Activated T-cell treated with anti-CD3 and anti-CD28 coated beads, Interleukin-2, amount 50 U/mL, for 24 hours (primary cell): ENCODE measurements around the gene PTPRB.

Experiments used
- DNase-seq: peaks from one replicate; pipeline ENCODE4 v3.0.0-alpha.2; 2020
- H3K27ac Mint-ChIP-seq: 2 replicates; pipeline ENCODE4 v1.8.0; 2020; ENCODE audit warnings: mild to moderate bottlenecking, mixed read lengths
- H3K27me3 Mint-ChIP-seq: 2 replicates; pipeline ENCODE4 v1.8.0; 2020; ENCODE audit warnings: mixed read lengths
- H3K36me3 Mint-ChIP-seq: 2 replicates; pipeline ENCODE4 v1.8.0; 2020; ENCODE audit warnings: low read depth, mixed read lengths
- H3K4me1 Mint-ChIP-seq: 2 replicates; pipeline ENCODE4 v1.8.0; 2020; ENCODE audit warnings: low read depth, mixed read lengths
- H3K4me3 Mint-ChIP-seq: 2 replicates; pipeline ENCODE4 v1.8.0; 2020; ENCODE audit warnings: mild to moderate bottlenecking, moderate library complexity, mixed read lengths
- H3K9me3 Mint-ChIP-seq: 2 replicates; pipeline ENCODE4 v1.8.0; 2020; ENCODE audit warnings: mixed read lengths

The PTPRB gene

GRCh38 chr12:70556179-70556869, 80.9 kb downstream of the PTPRB start:
- Mint-ChIP-seq H3K36me3 (no peaks in the 10 kb centered on the region), H3K4me1 (no peaks in the 10 kb centered on the region), H3K9me3 (no peaks in the 10 kb centered on the region), H3K27ac (no peak overlapping the region), H3K27me3 (peaks cover 8% of the 10 kb centered on the region), H3K4me3 (no peak overlapping the region)
- DNase-seq: no peak

DNA sequence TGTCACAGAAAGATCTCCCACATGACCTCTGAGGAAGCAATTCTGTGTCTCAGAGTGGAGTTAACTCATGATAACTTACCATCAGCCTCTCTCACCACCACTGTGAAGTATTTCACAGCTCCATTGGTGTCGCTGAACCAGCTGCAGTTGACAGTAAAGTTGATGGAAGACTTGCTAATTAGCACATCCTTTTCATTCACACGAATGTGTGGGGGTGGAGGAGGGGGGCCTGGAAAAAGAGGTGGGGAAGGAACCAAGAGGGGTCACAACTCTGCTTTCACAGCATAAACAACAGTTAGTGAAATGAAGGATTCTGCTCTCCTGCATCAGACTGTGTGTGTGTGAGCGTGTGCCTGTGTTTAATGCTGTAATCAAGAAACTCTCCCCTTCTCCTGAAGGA, 82.1 kb downstream of the PTPRB start:
- Mint-ChIP-seq H3K36me3 (no peaks in the 10 kb centered on the region), H3K27me3 (peaks cover 9% of the 10 kb centered on the region), H3K9me3 (no peaks in the 10 kb centered on the region), H3K4me1 (no peaks in the 10 kb centered on the region), H3K27ac (no peak overlapping the region), H3K4me3 (no peak overlapping the region)
- DNase-seq: no peak

DNA sequence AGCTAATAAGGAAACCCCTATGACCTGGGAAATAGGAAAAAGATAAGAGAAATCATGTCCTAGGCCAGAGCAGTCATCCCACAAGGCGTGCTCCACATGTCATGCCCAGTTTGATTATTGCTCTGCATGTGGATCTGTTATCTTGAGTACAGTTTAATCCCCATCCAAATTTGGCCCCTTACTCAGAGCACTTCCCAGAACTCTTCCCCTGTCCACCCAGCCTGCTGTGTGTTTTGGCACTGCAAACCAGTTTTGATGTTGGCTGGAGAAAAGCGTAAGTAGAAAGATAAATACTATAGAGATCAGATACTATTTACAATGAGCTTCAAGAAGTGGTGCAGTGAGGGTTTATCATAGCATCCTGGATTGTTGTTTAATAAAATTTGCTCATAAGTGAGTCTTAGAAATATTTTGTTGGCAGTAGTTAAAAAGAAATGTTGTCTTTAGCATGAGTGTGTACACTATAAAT, 83.8 kb downstream of the PTPRB start:
- Mint-ChIP-seq H3K9me3 (no peaks in the 10 kb centered on the region), H3K27me3 (peaks cover 7% of the 10 kb centered on the region), H3K27ac (no peak overlapping the region), H3K4me1 (no peaks in the 10 kb centered on the region), H3K36me3 (no peaks in the 10 kb centered on the region), H3K4me3 (no peak overlapping the region)
- no peak for DNase-seq

DNA sequence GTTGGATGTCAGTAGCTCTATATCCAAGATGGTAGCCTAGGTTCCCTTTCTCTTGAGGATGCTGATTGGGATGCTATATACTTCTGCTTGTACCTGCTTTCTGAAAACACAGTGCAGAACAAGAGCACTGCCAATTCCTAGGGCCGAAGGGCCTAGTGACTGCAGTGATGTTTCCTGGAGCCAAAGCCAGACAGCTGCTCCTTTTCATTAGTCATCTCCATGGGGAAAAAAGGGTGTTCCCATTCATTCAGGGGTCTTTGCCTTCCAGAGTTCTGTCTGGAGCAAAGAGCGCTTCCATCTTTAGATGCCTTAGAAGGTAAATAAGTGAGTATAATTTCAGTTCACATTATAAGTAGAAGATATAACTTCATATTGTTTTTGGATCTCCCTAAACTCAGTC, 85.5 kb downstream of the PTPRB start:
- Mint-ChIP-seq H3K27me3 (peaks cover 9% of the 10 kb centered on the region), H3K27ac (no peak overlapping the region)

GRCh38 chr12:70550180-70550577, 87.0 kb downstream of the PTPRB start:
- Mint-ChIP-seq H3K36me3 (no peaks in the 10 kb centered on the region), H3K9me3 (no peaks in the 10 kb centered on the region), H3K4me3 (no peak overlapping the region), H3K27me3 (peaks cover 13% of the 10 kb centered on the region), H3K4me1 (no peaks in the 10 kb centered on the region), H3K27ac (no peak overlapping the region)
- no peak for DNase-seq

More for the DNA sequence above, 85.5 kb downstream of the PTPRB start:
- Mint-ChIP-seq H3K9me3 (no peaks in the 10 kb centered on the region), H3K4me1 (no peaks in the 10 kb centered on the region), H3K4me3 (no peak overlapping the region), H3K36me3 (no peaks in the 10 kb centered on the region)
- no peak for DNase-seq

DNA sequence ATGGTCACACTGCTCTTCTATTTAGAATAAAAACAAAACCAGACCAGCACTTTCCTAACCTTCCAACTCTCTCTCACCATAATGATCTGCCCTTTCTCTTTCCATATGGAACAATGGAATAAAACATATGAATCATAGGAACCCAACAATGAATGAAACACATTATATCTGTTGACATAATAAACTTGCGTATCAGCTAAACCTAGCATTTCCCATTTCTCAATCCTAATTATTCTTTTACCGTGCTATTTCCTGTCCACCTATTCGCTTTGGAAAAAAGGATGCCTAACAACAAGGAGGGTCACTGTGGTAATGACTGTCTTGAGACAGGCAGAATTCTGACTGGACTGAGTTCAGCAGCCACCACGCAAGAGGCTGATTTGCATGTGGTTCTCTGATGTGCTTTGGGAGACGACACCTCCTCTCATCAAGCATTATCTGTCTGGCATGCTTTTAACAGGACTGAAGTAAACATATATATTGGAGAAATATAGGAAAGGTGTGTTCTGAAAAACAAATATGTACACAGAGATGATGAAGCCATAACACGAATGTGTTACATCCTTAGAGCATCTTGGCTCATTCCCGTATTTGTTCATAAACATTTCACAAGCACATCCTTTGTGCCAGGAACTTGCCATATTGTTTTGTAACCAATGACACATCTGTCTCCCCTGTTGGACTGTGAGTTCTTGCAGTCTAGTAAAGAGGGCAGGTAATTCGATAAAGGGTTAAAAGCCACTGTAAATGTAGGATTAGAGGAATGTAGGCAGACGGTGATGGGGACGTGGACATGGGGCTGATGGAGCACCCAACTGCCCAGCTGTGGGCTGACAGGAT, 87.7 kb downstream of the PTPRB start:
- Mint-ChIP-seq H3K4me1 (no peaks in the 10 kb centered on the region), H3K9me3 (no peaks in the 10 kb centered on the region), H3K36me3 (no peaks in the 10 kb centered on the region), H3K27me3 (peaks cover 16% of the 10 kb centered on the region), H3K4me3 (no peak overlapping the region), H3K27ac (no peak overlapping the region)
- DNase-seq: no peak

- Mint-ChIP-seq H3K4me1 (no peaks in the 10 kb centered on the region), H3K9me3 (no peaks in the 10 kb centered on the region), H3K27me3 (peaks cover 10% of the 10 kb centered on the region), H3K27ac (no peak overlapping the region), H3K36me3 (no peaks in the 10 kb centered on the region), H3K4me3 (no peak overlapping the region)
- no peak for DNase-seq
Observed at GRCh38 chr12:70543444-70543843, 93.8 kb downstream of the PTPRB start.

DNA sequence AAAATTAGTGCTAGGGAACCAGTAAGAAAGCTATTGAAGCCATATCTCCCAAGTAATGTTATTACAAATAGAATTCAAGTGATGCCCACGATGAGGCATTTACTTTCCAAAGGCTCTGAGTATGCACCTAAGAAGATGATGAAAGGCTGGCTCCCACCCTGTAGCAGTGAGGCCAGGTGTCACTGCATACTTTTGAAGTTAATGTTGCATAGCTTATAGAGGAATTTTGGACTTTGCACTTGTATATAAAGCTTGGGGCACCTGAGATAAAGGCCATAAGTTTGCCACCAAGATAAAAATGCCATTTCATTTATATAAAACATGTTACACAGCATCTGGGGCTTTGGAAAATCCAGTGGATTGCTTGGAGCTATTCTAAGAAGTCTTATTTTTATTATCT, 96.2 kb downstream of the PTPRB start:
- Mint-ChIP-seq H3K27ac (no peak overlapping the region), H3K9me3 (no peaks in the 10 kb centered on the region), H3K27me3 (peaks cover 8% of the 10 kb centered on the region), H3K4me1 (no peaks in the 10 kb centered on the region), H3K4me3 (no peak overlapping the region), H3K36me3 (no peaks in the 10 kb centered on the region)
- no peak for DNase-seq

DNA sequence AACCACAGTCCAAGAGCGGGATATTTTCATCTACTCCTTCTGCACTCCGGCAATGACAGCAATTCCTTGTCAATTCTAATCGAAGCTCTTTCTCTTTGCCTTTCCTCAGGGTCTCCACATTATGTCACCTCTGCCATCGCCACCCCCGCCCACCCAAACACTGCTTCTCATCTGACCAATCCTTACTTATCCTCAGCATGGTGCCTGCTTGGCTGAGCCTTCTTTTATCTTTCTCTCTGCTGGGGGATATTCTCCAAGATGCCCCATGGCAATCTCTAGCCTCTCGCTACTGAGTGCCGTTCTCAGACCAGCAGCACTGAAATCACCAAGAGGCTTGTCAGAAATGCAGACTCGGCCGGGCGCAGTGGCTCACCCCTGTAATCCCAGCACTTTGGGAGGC, 100.6 kb downstream of the PTPRB start:
- Mint-ChIP-seq H3K36me3 (no peaks in the 10 kb centered on the region), H3K9me3 (peaks cover 2% of the 10 kb centered on the region), H3K4me1 (no peaks in the 10 kb centered on the region), H3K4me3 (no peak overlapping the region), H3K27me3 (peaks cover 4% of the 10 kb centered on the region), H3K27ac (no peak overlapping the region)
- DNase-seq: no peak

GRCh38 chr12:70535896-70536374, 101.3 kb downstream of the PTPRB start:
- no peak for DNase-seq
- no peaks in the 10 kb centered on the region for H3K36me3 Mint-ChIP-seq
- H3K4me3 Mint-ChIP-seq: no peak overlapping the region
- H3K27ac Mint-ChIP-seq: no peak overlapping the region
- H3K27me3 Mint-ChIP-seq: peaks cover 4% of the 10 kb centered on the region
- H3K9me3 Mint-ChIP-seq: peaks cover 2% of the 10 kb centered on the region
- no peaks in the 10 kb centered on the region for H3K4me1 Mint-ChIP-seq

GRCh38 chr12:70534466-70534865, 102.8 kb downstream of the PTPRB start:
- H3K4me3 Mint-ChIP-seq: no peak overlapping the region
- no peaks in the 10 kb centered on the region for H3K4me1 Mint-ChIP-seq
- no peak for DNase-seq
- H3K9me3 Mint-ChIP-seq: peaks cover 2% of the 10 kb centered on the region
- H3K27ac Mint-ChIP-seq: no peak overlapping the region
- peaks cover 4% of the 10 kb centered on the region for H3K27me3 Mint-ChIP-seq
- no peaks in the 10 kb centered on the region for H3K36me3 Mint-ChIP-seq

DNA sequence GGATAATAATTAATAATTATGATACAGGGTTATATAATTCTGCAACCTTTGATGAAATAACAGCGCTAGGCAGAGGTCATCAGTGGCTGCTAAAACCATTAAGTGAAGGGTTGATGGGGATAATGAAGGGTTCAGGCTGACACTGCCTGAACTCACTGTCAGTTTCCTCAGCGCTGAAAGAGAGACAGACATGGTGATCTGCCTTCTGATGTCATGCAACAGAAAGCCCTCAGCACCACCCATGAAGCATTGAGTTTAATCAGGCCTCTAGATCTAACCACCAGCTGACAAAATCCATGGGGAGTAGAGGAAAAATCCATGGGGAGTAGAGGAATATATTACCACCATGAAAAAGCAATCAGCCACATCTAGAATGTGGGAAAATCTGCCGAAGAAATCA, 107.6 kb downstream of the PTPRB start:
- no peak for DNase-seq
- H3K36me3 Mint-ChIP-seq: no peaks in the 10 kb centered on the region
- peaks cover 2% of the 10 kb centered on the region for H3K9me3 Mint-ChIP-seq
- no peak overlapping the region for H3K4me3 Mint-ChIP-seq
- no peaks in the 10 kb centered on the region for H3K4me1 Mint-ChIP-seq
- peaks cover 4% of the 10 kb centered on the region for H3K27me3 Mint-ChIP-seq
- H3K27ac Mint-ChIP-seq: no peak overlapping the region

DNA sequence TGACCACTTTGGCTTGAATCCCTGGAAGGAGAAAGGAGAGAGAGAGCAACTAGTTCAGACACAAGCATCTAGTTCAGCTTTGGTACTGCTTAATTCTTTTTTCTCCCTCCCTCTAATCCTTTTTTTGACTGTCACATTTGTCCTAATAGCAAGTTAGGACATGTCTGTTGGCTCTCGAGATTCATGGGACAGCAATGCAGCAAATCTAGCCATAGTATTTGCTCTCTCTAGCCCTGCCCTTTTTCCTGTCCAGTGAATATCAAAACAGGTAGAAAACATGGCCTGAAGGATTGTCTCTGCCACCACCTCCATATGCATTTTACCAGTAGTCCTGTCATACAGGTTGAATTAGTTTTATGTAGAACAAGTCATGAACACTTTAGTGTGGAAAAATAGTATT, 116.4 kb downstream of the PTPRB start:
- H3K27ac Mint-ChIP-seq: no peak overlapping the region
- no peaks in the 10 kb centered on the region for H3K36me3 Mint-ChIP-seq
- no peak overlapping the region for H3K4me3 Mint-ChIP-seq
- no peaks in the 10 kb centered on the region for H3K9me3 Mint-ChIP-seq
- DNase-seq: no peak
- peaks cover 8% of the 10 kb centered on the region for H3K27me3 Mint-ChIP-seq
- no peaks in the 10 kb centered on the region for H3K4me1 Mint-ChIP-seq

DNA sequence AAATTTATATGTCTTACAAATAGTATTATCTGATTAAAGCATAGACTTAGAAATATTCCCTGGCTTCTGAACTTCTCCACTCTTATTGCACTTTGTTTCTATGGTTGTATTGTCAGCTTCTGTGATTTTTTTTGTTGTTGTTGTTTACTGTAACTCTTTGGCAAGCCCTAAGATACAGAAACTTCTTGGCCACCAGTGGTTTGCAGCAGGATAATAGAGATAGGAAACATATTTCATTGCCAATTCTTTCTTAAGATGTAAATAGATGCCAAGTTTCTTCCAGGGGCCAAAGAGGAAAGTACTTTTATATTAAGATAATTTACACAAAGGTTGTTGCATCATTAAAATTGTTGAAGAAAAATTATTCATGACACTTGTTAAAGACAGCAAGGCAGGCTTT, 123.8 kb downstream of the PTPRB start:
- H3K27ac Mint-ChIP-seq: no peak overlapping the region
- H3K9me3 Mint-ChIP-seq: no peaks in the 10 kb centered on the region
- H3K4me1 Mint-ChIP-seq: no peaks in the 10 kb centered on the region
- H3K27me3 Mint-ChIP-seq: peaks cover 4% of the 10 kb centered on the region
- DNase-seq: no peak
- no peak overlapping the region for H3K4me3 Mint-ChIP-seq
- H3K36me3 Mint-ChIP-seq: no peaks in the 10 kb centered on the region

DNA sequence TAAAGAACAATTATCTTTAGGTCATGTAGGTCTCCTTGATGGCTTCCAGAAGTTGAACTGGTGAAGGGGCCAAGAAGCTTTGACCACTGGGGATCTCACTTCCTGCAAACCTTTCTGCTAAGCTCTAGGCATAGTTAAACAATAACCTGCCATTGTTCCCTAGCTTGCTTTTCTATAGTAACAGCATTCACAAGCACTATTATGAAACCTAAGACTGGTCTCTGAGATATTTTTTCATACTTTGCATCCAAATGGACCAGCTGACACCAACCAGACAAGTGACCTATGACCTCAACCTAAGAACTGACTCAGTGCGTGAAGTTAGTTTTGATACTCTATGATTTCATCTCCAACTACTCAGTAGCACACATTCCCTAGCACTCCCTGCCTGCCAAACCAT, 129.1 kb downstream of the PTPRB start:
- Mint-ChIP-seq H3K4me3 (no peak overlapping the region), H3K27me3 (no peaks in the 10 kb centered on the region), H3K36me3 (no peaks in the 10 kb centered on the region), H3K9me3 (no peaks in the 10 kb centered on the region), H3K4me1 (no peaks in the 10 kb centered on the region), H3K27ac (no peak overlapping the region)
- no peak for DNase-seq
